GM21529 (cell line): Measurements from ENCODE around the gene MKRN2.
"Not testable (repeated sequence)": the region's sequence is repeated elsewhere in the genome, so short reads cannot be mapped to it uniquely, and the experiment has no call there.

ENCODE experiments used
- ATAC-seq: cut with Tn5 transposase; IDR thresholded peaks from one replicate; pipeline ENCODE4 v1.9.1; 2021; ENCODE audit not compliant: unreplicated experiment

The MKRN2 gene

GRCh38 chr3:12629560-12629959, 72.7 kb downstream of the MKRN2 start:
- ATAC-seq: no peak

GRCh38 chr3:12630292-12630691, 73.4 kb downstream of the MKRN2 start:
- no peak for ATAC-seq

GRCh38 chr3:12630843-12631242, 74.0 kb downstream of the MKRN2 start:
- ATAC-seq: not testable (repeated sequence)

GRCh38 chr3:12632523-12632922, 75.6 kb downstream of the MKRN2 start:
- no peak for ATAC-seq

- no peak for ATAC-seq
Measured at GRCh38 chr3:12633108-12633507, 76.2 kb downstream of the MKRN2 start.
